ENCODE data around the gene PSAT1.
"Not testable (repeated sequence)": the region's sequence is repeated elsewhere in the genome, so short reads cannot be mapped to it uniquely, and the experiment has no call there.

Gene PSAT1

GRCh38 chr9:78296893-78297671 lies at the start of gene PSAT1:
PSAT1 (plus strand) TSS chr9:78297125; CDS start chr9:78297211, 86 bp downstream.
- peak; percentile 91 for DNase-seq

- DNase-seq, result no peak
These were observed 48.3 kb upstream of the PSAT1 start for GRCh38 chr9:78248635-78249034.

GRCh38 chr9:78249542-78249941 lies 47.4 kb upstream of the PSAT1 start:
- DNase-seq, result no peak

GRCh38 chr9:78252616-78253015 lies 44.3 kb upstream of the PSAT1 start:
- DNase-seq, result no peak

- DNase-seq, result no peak
These were observed 43.6 kb upstream of the PSAT1 start for GRCh38 chr9:78253285-78253684.

GRCh38 chr9:78261403-78262001 lies 35.4 kb upstream of the PSAT1 start:
- DNase-seq, result no peak

- no peak for DNase-seq
These were observed 34.3 kb upstream of the PSAT1 start for GRCh38 chr9:78262655-78263054.

GRCh38 chr9:78267889-78268288 lies 29.0 kb upstream of the PSAT1 start:
- no peak for DNase-seq

- no peak for DNase-seq
These were observed 27.1 kb upstream of the PSAT1 start for GRCh38 chr9:78269784-78270183.

- no peak for DNase-seq
These were observed 24.6 kb upstream of the PSAT1 start for GRCh38 chr9:78272307-78272706.

GRCh38 chr9:78273761-78274160 lies 23.2 kb upstream of the PSAT1 start:
- DNase-seq, result no peak

- no peak for DNase-seq
These were observed 18.6 kb upstream of the PSAT1 start for GRCh38 chr9:78278177-78278777.

- DNase-seq, result no peak
These were observed 18.1 kb upstream of the PSAT1 start for GRCh38 chr9:78278801-78279200.

GRCh38 chr9:78280982-78281668 lies 15.8 kb upstream of the PSAT1 start:
- DNase-seq, result no peak

- DNase-seq, result not testable (repeated sequence)
These were observed 12.7 kb upstream of the PSAT1 start for GRCh38 chr9:78284181-78284580.

- DNase-seq, result no peak
These were observed 10.8 kb upstream of the PSAT1 start for GRCh38 chr9:78286125-78286524.

- no peak for DNase-seq
These were observed 10.0 kb upstream of the PSAT1 start for GRCh38 chr9:78286946-78287388.

- DNase-seq, result no peak
These were observed 8.6 kb upstream of the PSAT1 start for GRCh38 chr9:78288214-78288892.

GRCh38 chr9:78289474-78289873 lies 7.5 kb upstream of the PSAT1 start:
- no peak for DNase-seq

- DNase-seq, result no peak
These were observed 5.5 kb upstream of the PSAT1 start for GRCh38 chr9:78291240-78291925.

- DNase-seq, result no peak
These were observed 4.9 kb upstream of the PSAT1 start for GRCh38 chr9:78292026-78292425.

All from NCI-H1048 (cell line).